ENCODE measurements around the gene ANO3. TPM values are rescaled to one million over a fixed set of nuclear protein-coding genes. Genes with fewer than 3 reads are reported as not detected.

The ANO3 gene
- total and polyA plus RNA-seq, 8 donors: 0.18 to 0.58 TPM; not detected in 6

DNA sequence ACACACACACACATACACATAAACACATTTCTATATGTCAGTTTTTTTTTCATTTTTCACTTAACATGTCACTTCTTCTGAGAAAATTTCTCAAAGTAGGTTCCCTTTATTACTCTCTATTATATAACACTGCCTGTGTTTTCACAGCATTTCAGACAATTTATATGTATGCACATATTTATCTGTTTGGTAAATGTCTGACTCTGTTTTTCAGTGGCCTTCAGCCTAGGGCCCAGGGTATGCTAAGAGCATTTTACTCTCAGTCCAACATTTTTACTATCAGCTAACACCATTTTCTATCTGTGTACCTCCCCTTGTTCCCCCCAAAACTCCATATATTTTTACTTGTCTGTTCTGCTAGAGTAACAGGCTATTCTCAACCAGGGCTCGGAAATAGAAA is 92.3 kb downstream of the ANO3 start:
- DNase-seq: no peak
- no peaks in the 10 kb centered on the region for H3K4me1 ChIP-seq
- WGBS, 5 donors: 0 to 52% (median 0%) methylated on average over 1 of the region's 1 CpG
- no peaks in the 10 kb centered on the region for H3K9me3 ChIP-seq
- no peaks in the 10 kb centered on the region for H3K27me3 ChIP-seq
- H3K27ac ChIP-seq: no peak overlapping the region
- intact Hi-C loops (cut with DNase I; ENCODE audit: low total_unique reads): no loop called here
- no peak overlapping the region for H3K4me3 ChIP-seq
- no peaks in the 10 kb centered on the region for H3K36me3 ChIP-seq
- TF ChIP-seq POLR2AphosphoS5 (IDR thresholded peaks at IDR 0.05) (no peak), EP300 (IDR thresholded peaks at IDR 0.05) (no peak), POLR2A (IDR thresholded peaks at IDR 0.05) (no peak)
- TF ChIP-seq, protein P1, sequence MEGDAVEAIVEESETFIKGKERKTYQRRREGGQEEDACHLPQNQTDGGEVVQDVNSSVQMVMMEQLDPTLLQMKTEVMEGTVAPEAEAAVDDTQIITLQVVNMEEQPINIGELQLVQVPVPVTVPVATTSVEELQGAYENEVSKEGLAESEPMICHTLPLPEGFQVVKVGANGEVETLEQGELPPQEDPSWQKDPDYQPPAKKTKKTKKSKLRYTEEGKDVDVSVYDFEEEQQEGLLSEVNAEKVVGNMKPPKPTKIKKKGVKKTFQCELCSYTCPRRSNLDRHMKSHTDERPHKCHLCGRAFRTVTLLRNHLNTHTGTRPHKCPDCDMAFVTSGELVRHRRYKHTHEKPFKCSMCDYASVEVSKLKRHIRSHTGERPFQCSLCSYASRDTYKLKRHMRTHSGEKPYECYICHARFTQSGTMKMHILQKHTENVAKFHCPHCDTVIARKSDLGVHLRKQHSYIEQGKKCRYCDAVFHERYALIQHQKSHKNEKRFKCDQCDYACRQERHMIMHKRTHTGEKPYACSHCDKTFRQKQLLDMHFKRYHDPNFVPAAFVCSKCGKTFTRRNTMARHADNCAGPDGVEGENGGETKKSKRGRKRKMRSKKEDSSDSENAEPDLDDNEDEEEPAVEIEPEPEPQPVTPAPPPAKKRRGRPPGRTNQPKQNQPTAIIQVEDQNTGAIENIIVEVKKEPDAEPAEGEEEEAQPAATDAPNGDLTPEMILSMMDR (IDR thresholded peaks at IDR 0.05): no peak

DNA sequence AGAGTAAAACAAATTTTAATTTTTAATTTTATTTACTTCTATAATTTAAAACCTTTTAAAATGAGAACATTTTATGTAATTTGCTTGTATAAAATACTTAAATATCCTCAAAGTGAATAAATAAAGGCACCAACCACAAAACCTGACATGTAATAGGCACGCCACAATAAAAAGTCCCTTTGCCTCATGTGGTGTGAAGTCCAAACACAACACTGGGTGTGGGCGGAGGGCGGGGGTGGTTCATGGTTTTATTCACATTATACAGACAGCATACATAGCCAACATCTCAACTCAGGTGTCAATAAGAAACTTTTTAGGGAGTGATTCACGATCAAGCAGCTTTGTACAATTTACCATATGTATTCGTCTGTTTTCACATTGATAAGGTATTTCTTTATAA is 107.9 kb downstream of the ANO3 start:
- Histone ChIP-seq H3K36me3 (no peaks in the 10 kb centered on the region), H3K4me1 (no peaks in the 10 kb centered on the region), H3K9me3 (peaks cover 0 to 11% (median 0%) of the 10 kb centered on the region in 4 donors), H3K27ac (no peak overlapping the region), H3K27me3 (no peaks in the 10 kb centered on the region), H3K4me3 (no peak overlapping the region)
- TF ChIP-seq, protein P1 (IDR thresholded peaks at IDR 0.05): no peak
- no peak for TF ChIP-seq EP300 (IDR thresholded peaks at IDR 0.05)
- no peak for DNase-seq
- intact Hi-C loops (cut with DNase I; ENCODE audit: low total_unique reads): no loop called here
- WGBS, 5 donors: 82 to 87% (median 86%) methylated on average over 5 of the region's 5 CpGs

DNA sequence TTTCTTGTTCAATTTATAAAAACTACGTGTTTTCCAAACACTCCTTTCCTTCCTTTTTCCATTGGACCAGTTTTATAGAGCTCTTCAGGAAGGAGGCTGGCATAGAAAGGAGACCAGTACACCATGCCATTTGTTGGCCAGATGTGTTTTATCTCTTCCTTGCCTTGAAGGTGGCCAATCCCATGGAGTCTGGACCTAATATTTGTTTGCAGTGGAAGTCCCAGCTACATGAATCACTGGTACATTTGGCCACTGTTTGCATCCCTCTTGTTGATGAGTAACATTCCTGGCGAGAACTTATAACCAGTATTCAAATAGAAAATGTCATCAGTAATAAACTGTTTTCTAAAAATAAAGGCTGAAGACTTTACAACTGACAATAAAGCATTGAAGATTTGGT is 110.2 kb downstream of the ANO3 start:
- peaks cover 0 to 2% (median 0%) of the 10 kb centered on the region in 4 donors for H3K9me3 ChIP-seq
- no peaks in the 10 kb centered on the region for H3K36me3 ChIP-seq
- WGBS, 5 donors: 57 to 77% (median 70%) methylated on average over 2 of the region's 2 CpGs
- no peaks in the 10 kb centered on the region for H3K27me3 ChIP-seq
- intact Hi-C loops (cut with DNase I; ENCODE audit: low total_unique reads): no loop called here
- no peak for DNase-seq
- no peak for TF ChIP-seq POLR2A (IDR thresholded peaks at IDR 0.05)
- TF ChIP-seq POLR2AphosphoS5 (IDR thresholded peaks at IDR 0.05): no peak
- TF ChIP-seq, protein P1 (IDR thresholded peaks at IDR 0.05): no peak
- TF ChIP-seq EP300 (IDR thresholded peaks at IDR 0.05): no peak
- H3K27ac ChIP-seq: no peak overlapping the region
- H3K4me3 ChIP-seq: no peak overlapping the region
- H3K4me1 ChIP-seq: no peaks in the 10 kb centered on the region

DNA sequence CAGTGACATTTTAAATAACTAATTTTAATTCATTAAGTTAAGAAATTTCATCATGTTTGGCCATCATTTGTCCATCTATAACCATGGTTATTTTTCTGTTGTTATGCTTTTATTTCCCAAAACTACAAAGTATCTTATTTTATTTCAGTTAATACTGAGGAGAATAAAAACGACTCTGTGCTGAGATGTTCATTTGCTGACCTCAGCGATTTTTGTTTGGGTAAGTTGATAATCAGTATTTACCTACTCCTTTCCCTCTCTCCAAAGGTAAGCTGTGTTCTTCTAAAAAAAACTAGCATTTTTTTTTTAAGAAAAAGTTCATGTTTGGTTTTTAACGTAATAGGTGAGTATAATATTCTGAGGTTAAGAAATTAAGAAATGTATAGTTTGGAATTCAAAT is 111.7 kb downstream of the ANO3 start:
- intact Hi-C loops (cut with DNase I; ENCODE audit: low total_unique reads): no loop called here
- 19 to 43% (median 29%) methylated on average over 3 of the region's 3 CpGs for WGBS, 5 donors
- no peaks in the 10 kb centered on the region for H3K27me3 ChIP-seq
- TF ChIP-seq POLR2AphosphoS5 (IDR thresholded peaks at IDR 0.05) (no peak), POLR2A (IDR thresholded peaks at IDR 0.05) (no peak), EP300 (IDR thresholded peaks at IDR 0.05) (no peak)
- TF ChIP-seq, protein P1 (IDR thresholded peaks at IDR 0.05): no peak
- H3K4me3 ChIP-seq: no peak overlapping the region
- no peaks in the 10 kb centered on the region for H3K36me3 ChIP-seq
- no peaks in the 10 kb centered on the region for H3K9me3 ChIP-seq
- DNase-seq: no peak
- H3K27ac ChIP-seq: no peak overlapping the region
- H3K4me1 ChIP-seq: no peaks in the 10 kb centered on the region

Data from stomach (tissue), 9 donors.